GM18505 (cell line): Measurements from ENCODE around the gene STAM2.

ENCODE experiments used
- ATAC-seq: cut with Tn5 transposase; IDR thresholded peaks from one replicate; pipeline ENCODE4 v1.9.1; 2021; ENCODE audit not compliant: unreplicated experiment
- POLR2A ChIP-seq: IDR thresholded peaks from 4 replicates; pipeline ENCODE4 v1.6.1; 2011; ENCODE audit warnings: borderline replicate concordance; ENCODE audit not compliant: insufficient read depth, insufficient read length; ENCODE audit errors: extremely low read depth

STAM2 gene

GRCh38 chr2:152084076-152084475, 91.5 kb downstream of the STAM2 start:
- no peak for ATAC-seq
- no peak for TF ChIP-seq POLR2A

DNA sequence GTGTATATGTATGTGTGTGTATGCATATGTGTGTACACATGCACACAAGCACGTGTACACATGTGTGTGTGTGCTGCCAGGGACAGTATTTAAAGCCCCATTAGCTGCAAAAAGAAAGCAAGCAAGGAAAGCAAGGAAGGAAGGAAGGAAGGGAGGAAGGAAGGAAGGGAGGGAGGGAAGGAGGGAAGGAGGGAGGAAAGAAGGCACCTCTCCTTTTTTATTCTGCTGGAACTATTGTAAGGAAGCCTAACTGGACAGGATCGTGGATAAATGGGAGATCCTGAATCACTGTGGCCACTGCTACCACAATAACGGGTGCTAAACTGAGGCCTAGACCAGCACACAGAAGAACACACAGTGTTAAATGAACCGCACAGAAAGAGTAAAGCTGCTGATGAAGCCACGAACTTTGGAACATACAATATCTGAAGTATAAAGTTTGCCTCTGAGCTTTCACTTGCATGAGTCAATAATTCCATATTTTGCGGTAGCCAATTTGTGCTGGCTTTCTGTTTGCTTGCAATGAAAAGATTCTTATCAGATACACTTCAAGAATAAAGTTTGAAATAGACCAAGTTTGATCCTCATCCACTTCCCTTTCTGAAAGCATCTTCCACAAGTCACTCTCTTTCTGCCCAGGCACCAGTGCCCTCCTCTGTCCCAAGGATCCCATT, 92.2 kb downstream of the STAM2 start:
- ATAC-seq: no peak
- TF ChIP-seq POLR2A: no peak

GRCh38 chr2:152078662-152079061, 96.9 kb downstream of the STAM2 start:
- ATAC-seq: no peak
- TF ChIP-seq POLR2A: no peak

DNA sequence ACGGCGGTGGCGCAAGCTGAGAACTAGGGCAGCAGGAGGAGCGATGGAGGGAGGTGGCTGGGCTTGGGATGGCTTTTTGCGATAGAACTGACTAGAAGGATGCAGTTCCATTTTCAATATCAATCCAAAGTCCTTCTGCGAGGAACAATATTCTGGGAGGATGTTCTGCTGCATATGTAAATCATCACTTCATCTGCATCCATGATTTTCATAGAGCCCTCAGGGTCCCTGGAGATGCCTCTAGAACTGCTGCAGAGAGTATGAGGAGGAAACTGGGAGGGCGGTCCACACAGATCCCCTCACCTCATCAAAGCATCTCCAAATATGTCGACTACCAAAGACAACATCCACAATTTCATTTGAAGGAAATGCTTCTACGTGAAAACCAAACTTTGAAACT, 97.5 kb downstream of the STAM2 start:
- TF ChIP-seq POLR2A: no peak
- ATAC-seq: no peak

DNA sequence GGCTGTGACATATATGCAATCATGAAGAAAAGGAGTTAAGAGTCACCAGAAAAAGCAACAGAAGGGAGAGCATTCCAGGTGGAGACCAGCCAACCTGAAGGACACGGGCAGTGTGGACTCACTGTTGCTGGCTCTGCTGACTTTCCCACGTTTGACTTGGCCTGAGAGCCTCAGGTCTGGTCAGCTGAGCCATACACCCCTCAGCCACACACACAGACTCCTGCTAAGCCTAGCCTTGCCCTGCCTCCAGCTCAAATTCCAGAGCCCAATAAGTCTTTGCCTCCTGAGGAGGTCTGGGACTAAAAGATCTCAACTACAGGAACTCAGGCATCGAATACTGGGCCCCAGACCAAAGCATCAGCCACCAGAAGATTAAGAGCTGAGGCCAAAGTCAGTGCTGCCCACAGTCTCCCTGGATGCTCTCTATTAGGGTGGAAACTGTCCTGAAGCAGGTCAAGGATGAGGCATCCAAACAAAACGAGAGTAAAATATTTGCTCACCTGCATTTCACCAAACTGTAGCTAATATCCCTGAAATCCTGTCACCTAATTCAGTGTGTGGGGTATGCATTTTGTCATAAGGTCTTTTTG, 100.0 kb downstream of the STAM2 start:
- ATAC-seq: no peak

GRCh38 chr2:152072011-152072410, 103.6 kb downstream of the STAM2 start:
- TF ChIP-seq POLR2A: no peak
- no peak for ATAC-seq

More for the DNA sequence above, 100.0 kb downstream of the STAM2 start:
- TF ChIP-seq POLR2A: no peak

GRCh38 chr2:152071518-152071917, 104.0 kb downstream of the STAM2 start:
- no peak for ATAC-seq

DNA sequence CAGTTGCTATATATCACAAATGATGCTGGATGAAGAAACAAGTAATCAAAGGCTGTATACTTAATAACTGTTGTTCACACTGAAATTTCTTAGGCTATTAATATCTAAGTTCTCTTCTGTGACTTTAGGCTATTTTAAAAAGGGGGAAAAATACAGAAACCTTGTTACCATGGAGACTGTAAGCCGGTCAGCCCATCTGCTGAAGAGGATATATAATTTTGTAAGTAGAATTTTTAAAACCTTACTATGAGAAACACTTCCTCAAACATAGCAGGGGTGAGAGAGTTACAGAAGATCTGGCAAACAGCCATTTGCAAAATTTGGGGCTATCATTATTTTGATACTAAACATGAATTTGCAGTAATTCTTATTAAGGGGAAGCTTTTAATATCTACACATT, 104.5 kb downstream of the STAM2 start:
- ATAC-seq: peak; percentile 78
- no peak for TF ChIP-seq POLR2A

More at GRCh38 chr2:152071518-152071917, 104.0 kb downstream of the STAM2 start:
- TF ChIP-seq POLR2A: no peak

GRCh38 chr2:152068226-152068625, 107.3 kb downstream of the STAM2 start:
- ATAC-seq: no peak
- no peak for TF ChIP-seq POLR2A

DNA sequence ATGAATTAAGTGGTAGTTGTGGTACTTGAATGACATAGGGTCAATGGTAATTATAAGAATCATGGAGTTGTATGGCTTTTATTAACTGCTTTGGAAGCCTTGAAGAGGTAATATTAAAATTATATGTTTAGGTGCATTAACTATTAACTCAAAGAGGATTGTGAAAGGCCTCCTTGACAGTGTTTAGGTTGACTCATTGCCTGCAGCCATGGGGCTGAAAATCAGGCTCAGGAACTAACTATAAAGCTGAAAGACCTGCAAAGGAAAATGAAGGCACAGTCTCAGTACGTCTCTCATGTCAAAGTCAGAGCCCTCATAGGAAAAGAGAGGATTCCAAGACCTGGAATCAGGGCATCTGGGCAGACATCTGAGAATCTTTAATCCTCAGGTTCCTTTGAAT, 107.7 kb downstream of the STAM2 start:
- no peak for ATAC-seq
- TF ChIP-seq POLR2A: no peak
